AG04449 (cell line): ENCODE results near the gene TCP10L.

Experiments
- CTCF ChIA-PET: fragments of 350-600 bp; formaldehyde crosslinking; extraction: SDS; loops from one replicate; lab custom pipeline; 2021; ENCODE audit warnings: antibody characterized with exemption; lab: Yijun Ruan, JAX
- POLR2A ChIA-PET: fragments of 400-600, 350-600 bp; formaldehyde crosslinking; extraction: SDS; loops from one replicate; lab custom pipeline; 2020; ENCODE audit warnings: antibody characterized with exemption, inconsistent platforms; lab: Yijun Ruan, JAX
- DNase-seq: peaks from one replicate; pipeline ENCODE4 v3.0.0-alpha.2; 2010; ENCODE audit warnings: low read depth, low spot score
- H3K4me3 ChIP-seq: 2 replicates; pipeline ENCODE4 v1.5.1; 2011; ENCODE audit warnings: low read depth, mild to moderate bottlenecking, control low read depth, low read length
- TF ChIP-seq, protein P1 (sequence below): IDR thresholded peaks from one replicate; pipeline ENCODE4 v1.5.1; 2011; ENCODE audit warnings: mild to moderate bottlenecking, moderate library complexity, low read length, control low read depth, inconsistent platforms; ENCODE audit not compliant: insufficient read depth; ENCODE audit errors: missing control alignments

TCP10L gene

DNA sequence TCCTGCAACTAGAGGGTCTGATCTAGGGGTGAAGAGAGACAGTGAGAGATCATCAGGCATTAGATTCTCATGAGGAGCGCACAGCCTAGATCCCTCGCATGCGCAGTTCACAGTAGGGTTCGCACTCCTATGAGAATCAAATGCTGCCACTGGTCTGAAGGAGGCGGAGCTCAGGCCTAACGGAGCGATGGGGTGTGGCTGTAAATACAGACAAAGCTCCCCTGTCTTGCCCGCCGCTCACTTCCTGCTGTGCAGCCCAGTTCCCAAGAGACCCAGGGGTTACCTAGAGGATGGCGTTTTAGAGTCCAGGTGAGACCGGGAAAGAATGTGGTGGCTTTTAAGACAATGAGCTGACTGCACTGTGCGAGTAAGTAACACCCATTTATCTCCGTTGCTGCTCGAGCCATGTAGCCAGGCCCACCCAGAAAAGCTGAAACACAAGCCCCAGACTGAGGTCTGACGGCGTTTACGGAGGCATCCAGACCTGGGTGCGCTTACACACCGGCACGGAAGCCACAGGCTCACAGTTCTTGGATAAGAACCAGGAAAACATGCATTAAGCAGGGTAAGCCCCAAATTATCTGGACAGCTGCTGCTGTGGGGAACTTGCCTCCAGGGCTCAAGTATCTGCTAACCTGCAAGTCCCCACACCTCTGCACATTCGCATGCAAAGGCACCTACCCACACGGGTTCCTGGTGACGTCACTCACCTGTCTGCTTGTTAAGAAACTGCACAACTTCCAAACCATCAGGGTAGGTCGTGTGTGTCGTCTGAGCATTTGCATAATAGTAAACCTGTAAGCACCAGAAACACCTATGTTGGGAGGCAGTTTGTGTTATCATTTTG lies 12.5 kb downstream of the TCP10L start:
- no peak overlapping the region for H3K4me3 ChIP-seq
- ChIA-PET POLR2A (no interaction called here), CTCF (interaction anchor here (4.7 to 17.5 kb wide), 3 partner anchors 17 to 165 kb away, joined by 34 to 218 read pairs (median 53); partner anchors contain the start of gene EVA1C)
- no peak for DNase-seq
- TF ChIP-seq, protein P1, sequence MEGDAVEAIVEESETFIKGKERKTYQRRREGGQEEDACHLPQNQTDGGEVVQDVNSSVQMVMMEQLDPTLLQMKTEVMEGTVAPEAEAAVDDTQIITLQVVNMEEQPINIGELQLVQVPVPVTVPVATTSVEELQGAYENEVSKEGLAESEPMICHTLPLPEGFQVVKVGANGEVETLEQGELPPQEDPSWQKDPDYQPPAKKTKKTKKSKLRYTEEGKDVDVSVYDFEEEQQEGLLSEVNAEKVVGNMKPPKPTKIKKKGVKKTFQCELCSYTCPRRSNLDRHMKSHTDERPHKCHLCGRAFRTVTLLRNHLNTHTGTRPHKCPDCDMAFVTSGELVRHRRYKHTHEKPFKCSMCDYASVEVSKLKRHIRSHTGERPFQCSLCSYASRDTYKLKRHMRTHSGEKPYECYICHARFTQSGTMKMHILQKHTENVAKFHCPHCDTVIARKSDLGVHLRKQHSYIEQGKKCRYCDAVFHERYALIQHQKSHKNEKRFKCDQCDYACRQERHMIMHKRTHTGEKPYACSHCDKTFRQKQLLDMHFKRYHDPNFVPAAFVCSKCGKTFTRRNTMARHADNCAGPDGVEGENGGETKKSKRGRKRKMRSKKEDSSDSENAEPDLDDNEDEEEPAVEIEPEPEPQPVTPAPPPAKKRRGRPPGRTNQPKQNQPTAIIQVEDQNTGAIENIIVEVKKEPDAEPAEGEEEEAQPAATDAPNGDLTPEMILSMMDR = no peak

DNA sequence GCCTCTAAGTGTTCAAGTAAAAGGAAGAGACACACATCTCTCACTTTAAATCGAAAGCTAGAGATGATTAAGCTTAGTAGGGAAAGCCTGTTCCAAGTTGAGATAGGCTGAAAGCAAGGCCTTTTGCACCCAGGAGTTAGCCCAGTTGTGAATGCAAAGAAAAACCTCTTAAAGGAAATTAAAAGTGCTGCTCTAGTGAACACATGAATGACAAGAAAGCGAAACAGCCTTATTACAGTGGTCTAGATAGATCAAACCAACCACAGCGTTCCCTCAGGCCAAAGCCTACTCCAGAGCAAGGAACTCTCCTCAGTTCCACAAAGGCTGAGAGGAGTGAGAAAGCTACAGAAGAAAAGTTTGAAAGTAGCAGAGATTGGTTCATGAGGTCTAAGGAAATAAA lies 14.9 kb downstream of the TCP10L start:
- no peak overlapping the region for H3K4me3 ChIP-seq
- TF ChIP-seq, protein P1 = no peak
- POLR2A ChIA-PET = no interaction called here
- DNase-seq = no peak
- CTCF ChIA-PET = interaction anchor here (0.8 to 17.5 kb wide), 16 partner anchors 8 to 244 kb away, joined by 3 to 218 read pairs (median 4); partner anchors contain the start of genes EVA1C and URB1

DNA sequence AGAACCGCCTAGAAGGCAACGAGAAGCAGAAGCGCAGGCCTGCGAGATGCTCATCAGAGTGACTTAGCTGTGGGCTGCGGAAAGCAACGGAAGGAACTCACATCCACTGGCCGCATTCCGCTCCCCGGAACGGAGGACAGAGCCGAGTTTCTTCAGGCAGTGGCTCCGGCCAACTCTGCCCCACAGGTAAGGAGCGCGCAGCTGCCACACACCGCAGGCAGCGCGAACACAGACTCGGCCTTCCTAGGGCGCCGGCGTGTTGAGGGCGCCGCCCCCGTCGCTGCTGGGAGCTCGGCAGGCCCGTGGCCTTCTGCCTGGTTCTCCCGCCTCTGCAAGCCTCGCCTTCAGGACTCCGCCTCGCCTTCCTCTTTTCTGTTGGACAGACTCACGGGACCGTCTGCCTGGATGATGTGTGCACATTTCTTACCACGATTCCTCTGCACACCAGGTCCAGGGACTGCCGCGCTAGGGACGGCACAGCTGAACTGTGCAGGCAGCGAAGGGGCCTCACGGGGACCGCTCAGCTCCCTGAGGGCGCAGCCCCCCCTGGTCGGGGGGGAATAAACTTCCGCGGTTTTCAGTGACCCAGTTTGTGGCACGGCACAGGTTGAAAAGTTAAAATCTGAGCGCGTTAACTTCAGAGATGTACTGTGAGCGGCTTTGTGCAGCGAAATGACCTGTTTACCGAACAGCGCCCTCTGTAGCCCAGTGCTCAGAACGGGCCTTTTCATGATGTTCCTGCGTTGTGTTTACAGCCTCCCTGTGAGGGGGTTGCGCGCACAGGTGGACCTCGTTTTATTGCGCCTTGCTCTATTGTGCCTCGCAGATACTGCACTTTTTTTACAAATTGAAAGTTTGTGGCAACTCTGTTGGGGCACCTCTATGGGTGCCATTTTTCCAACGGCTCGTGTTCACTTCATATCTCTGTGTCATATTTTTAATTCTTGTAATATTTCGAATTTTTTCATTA lies 15.8 kb downstream of the TCP10L start:
- POLR2A ChIA-PET = no interaction called here

DNA sequence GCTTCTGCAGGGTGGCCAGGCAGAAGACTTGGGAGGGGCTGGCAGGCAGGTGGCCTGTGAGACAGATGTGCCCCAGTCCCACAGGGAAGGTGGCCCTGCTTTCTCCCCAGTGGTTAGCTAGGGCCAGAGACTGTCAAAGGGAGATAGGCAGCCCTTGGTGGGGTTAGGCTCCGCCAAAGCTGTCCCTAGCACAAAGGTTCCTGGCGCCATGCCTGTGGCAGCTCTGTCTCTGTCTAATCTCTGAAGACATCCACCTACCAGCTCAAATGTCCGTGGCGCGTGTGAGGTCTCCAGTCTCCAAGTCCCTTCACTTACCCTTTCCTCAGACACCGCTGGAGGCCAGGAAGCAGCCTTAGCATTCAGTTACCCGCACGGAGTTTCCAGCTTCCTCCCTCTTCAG lies 17.7 kb downstream of the TCP10L start:
- POLR2A ChIA-PET = no interaction called here
- no peak for DNase-seq
- H3K4me3 ChIP-seq = no peak overlapping the region
- TF ChIP-seq, protein P1 = no peak
- CTCF ChIA-PET = interaction anchor here (1.2 to 17.5 kb wide), 5 partner anchors 11 to 184 kb away, joined by 3 to 218 read pairs (median 5); partner anchors contain the start of genes EVA1C and URB1

More for the DNA sequence above, 15.8 kb downstream of the TCP10L start:
- TF ChIP-seq, protein P1 = peak; percentile 86
- no peak for DNase-seq
- CTCF ChIA-PET = interaction anchor here (0.6 to 17.5 kb wide), 34 partner anchors 9 to 245 kb away, joined by 3 to 218 read pairs (median 4); partner anchors contain the start of genes EVA1C, TCP10L and URB1
- H3K4me3 ChIP-seq = peak overlapping the region; percentile 66

DNA sequence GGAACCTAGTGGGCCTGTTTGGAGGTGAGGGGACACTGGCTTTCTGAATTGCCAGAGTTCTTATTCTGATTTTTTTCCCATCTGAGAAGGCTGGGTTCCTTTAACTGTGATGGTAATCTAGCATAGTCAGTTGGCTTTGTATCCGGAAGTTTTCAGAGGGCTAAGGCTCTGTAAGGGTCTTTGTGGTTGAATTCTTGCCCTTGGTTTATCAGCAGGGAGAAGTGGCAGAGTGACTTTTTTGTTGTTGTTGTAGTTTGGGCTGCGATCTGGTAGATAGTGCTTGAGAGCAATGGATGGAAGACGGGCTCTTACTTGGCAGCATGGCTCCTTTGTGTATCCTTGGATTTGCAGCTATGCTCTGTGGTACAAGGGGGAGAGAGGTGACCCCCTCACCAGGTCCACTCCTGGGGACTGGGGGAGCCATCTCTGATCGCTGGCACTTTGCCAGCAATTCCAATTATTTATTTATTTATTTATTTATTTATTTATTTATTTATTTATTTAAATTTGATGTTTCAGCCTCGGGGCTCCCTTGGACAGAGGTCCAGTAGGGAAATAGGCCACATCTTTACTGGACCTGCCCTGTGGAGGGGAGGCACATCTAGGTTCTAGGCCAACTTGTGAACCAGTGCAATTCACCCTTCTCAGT lies 18.5 kb downstream of the TCP10L start:
- POLR2A ChIA-PET = no interaction called here
- TF ChIP-seq, protein P1 = no peak
- no peak for DNase-seq
- H3K4me3 ChIP-seq = no peak overlapping the region
- CTCF ChIA-PET = interaction anchor here (1.2 to 17.5 kb wide), 4 partner anchors 11 to 183 kb away, joined by 3 to 218 read pairs (median 4); partner anchors contain the start of genes EVA1C and URB1
